Esophagus muscularis mucosa (tissue), 4 donors: ENCODE data around the gene CHST9. TPM values are rescaled to one million over a fixed set of nuclear protein-coding genes. Genes with fewer than 3 reads are reported as not detected.

Source experiments
- DNase-seq: peaks from one replicate; pipeline ENCODE4 v3.0.0-alpha.2; 2017; ENCODE audit errors: extremely low spot score
- H3K27ac ChIP-seq, 4 donors: fragments of 200-600 bp; sonication (generic); replicated peaks in 1 of 4; 1 replicate in 3 of 4; 2 replicates in 1 of 4; pipeline ENCODE4 v1.5.1; 2016 to 2019; ENCODE audit warnings: mild to moderate bottlenecking in 1 of 4
- H3K27me3 ChIP-seq, 4 donors: fragments of 200-600 bp; sonication (generic); one replicate each; pipeline versions ENCODE4 v1.5.1 to v1.6.0; 2016 to 2019
- H3K36me3 ChIP-seq, 4 donors: fragments of 200-600 bp; sonication (generic); one replicate each; pipeline ENCODE4 v1.5.1; 2016 to 2019
- H3K4me1 ChIP-seq, 4 donors: fragments of 200-600 bp; sonication (generic); one replicate each; pipeline ENCODE4 v1.5.1; 2016 to 2019
- H3K4me3 ChIP-seq, 4 donors: fragments of 200-600 bp; sonication (generic); 1 replicate in 2 of 4; 2 replicates in 2 of 4; pipeline ENCODE4 v1.5.1; 2016 to 2019; ENCODE audit warnings: mild to moderate bottlenecking in 4 of 4, moderate library complexity in 1 of 4
- H3K9me3 ChIP-seq, 4 donors: fragments of 200-600 bp; sonication (generic); 1 replicate in 3 of 4; 2 replicates in 1 of 4; pipeline ENCODE4 v1.5.1; 2016 to 2019
- CTCF ChIP-seq, 3 experiments: fragments of 200-600 bp in 2 of 3; fragments of 450-650 bp in 1 of 3; sonication (generic) in 2 of 3; IDR thresholded peaks; one replicate each; pipeline ENCODE4 v1.5.1; 2017 to 2019; ENCODE audit warnings: antibody characterized with exemption in 3 of 3, mild to moderate bottlenecking in 2 of 3, moderate library complexity in 1 of 3
- EP300 ChIP-seq: sonication (generic); formaldehyde crosslinking; IDR thresholded peaks from one replicate; pipeline ENCODE4 v1.6.1; 2017; ENCODE audit warnings: antibody characterized with exemption
- POLR2A ChIP-seq: fragments of 450-650 bp; IDR thresholded peaks from one replicate; pipeline ENCODE4 v1.6.1; 2017; ENCODE audit warnings: antibody characterized with exemption, moderate library complexity, mild to moderate bottlenecking, low read depth
- POLR2AphosphoS5 ChIP-seq, 2 donors: sonication (generic); formaldehyde crosslinking; IDR thresholded peaks; one replicate each; pipeline ENCODE4 v1.6.1; 2017; ENCODE audit warnings: antibody characterized with exemption in 2 of 2
- WGBS: methylation state at CpG from one replicate; pipeline ENCODE4 v1.1.5; 2018; 5-methylcytosine and 5-hydroxymethylcytosine counted together
- intact Hi-C: fragments of 100-400 bp; cut with DNase I; formaldehyde crosslinking; loops from one replicate; pipeline ENCODE4 v1.15.1; 2023
- total RNA-seq, 4 donors: library from RNA; depleted of rRNA; stranded (reverse); fragments of >200 nt; gene quantifications; one replicate each; pipeline versions ENCODE4 v1.1.0 to v1.2.1, GENCODE V29; 2016

CHST9 gene
- total RNA-seq, 4 donors from 2014 or later: 0.42 to 2.4 (median 1.4) TPM

GRCh38 chr18:27121108-27121507, 64.0 kb downstream of the CHST9 start:
- 94% methylated on average over 1 of the region's 1 CpG for WGBS

GRCh38 chr18:27120246-27120645, 64.9 kb downstream of the CHST9 start:
- TF ChIP-seq POLR2AphosphoS5 (IDR thresholded peaks at IDR 0.05): no peak
- TF ChIP-seq POLR2A: no peak
- TF ChIP-seq CTCF (IDR thresholded peaks at IDR 0.05): no peak
- no peak for TF ChIP-seq EP300
- WGBS: 78% methylated on average over 3 of the region's 3 CpGs

More at GRCh38 chr18:27121108-27121507, 64.0 kb downstream of the CHST9 start:
- H3K4me1 ChIP-seq: no peaks in the 10 kb centered on the region
- H3K27me3 ChIP-seq: no peaks in the 10 kb centered on the region
- no peaks in the 10 kb centered on the region for H3K9me3 ChIP-seq
- no peak overlapping the region for H3K4me3 ChIP-seq
- DNase-seq: no peak
- no peak overlapping the region for H3K27ac ChIP-seq
- intact Hi-C loops: no loop called here
- H3K36me3 ChIP-seq: no peaks in the 10 kb centered on the region
- TF ChIP-seq EP300: no peak

GRCh38 chr18:27118973-27119372, 66.1 kb downstream of the CHST9 start:
- 83% methylated on average over 3 of the region's 3 CpGs for WGBS
- peaks cover 0 to 1% (median 0%) of the 10 kb centered on the region in 4 donors for H3K9me3 ChIP-seq
- no peaks in the 10 kb centered on the region for H3K27me3 ChIP-seq

More at GRCh38 chr18:27120246-27120645, 64.9 kb downstream of the CHST9 start:
- no peaks in the 10 kb centered on the region for H3K4me1 ChIP-seq
- H3K9me3 ChIP-seq: no peaks in the 10 kb centered on the region
- intact Hi-C loops: no loop called here
- no peaks in the 10 kb centered on the region for H3K27me3 ChIP-seq
- DNase-seq: no peak
- H3K4me3 ChIP-seq: no peak overlapping the region
- H3K27ac ChIP-seq: no peak overlapping the region
- no peaks in the 10 kb centered on the region for H3K36me3 ChIP-seq

GRCh38 chr18:27114842-27115241, 70.3 kb downstream of the CHST9 start:
- no peaks in the 10 kb centered on the region for H3K36me3 ChIP-seq
- intact Hi-C loops: no loop called here
- no peaks in the 10 kb centered on the region for H3K4me1 ChIP-seq
- no peak for DNase-seq
- H3K4me3 ChIP-seq: no peak overlapping the region
- H3K27ac ChIP-seq: no peak overlapping the region
- 73% methylated on average over 3 of the region's 3 CpGs for WGBS
- H3K9me3 ChIP-seq: peaks cover 0 to 11% (median 3%) of the 10 kb centered on the region in 4 donors
- TF ChIP-seq EP300: no peak
- no peaks in the 10 kb centered on the region for H3K27me3 ChIP-seq

More at GRCh38 chr18:27118973-27119372, 66.1 kb downstream of the CHST9 start:
- TF ChIP-seq CTCF (IDR thresholded peaks at IDR 0.05): no peak
- Histone ChIP-seq H3K4me3 (no peak overlapping the region), H3K36me3 (no peaks in the 10 kb centered on the region), H3K27ac (no peak overlapping the region), H3K4me1 (no peaks in the 10 kb centered on the region)
- no peak for DNase-seq
- intact Hi-C loops: no loop called here

GRCh38 chr18:27113358-27113757, 71.8 kb downstream of the CHST9 start:
- Histone ChIP-seq H3K4me1 (no peaks in the 10 kb centered on the region), H3K36me3 (no peaks in the 10 kb centered on the region), H3K27ac (no peak overlapping the region), H3K27me3 (no peaks in the 10 kb centered on the region), H3K4me3 (no peak overlapping the region), H3K9me3 (peaks cover 0 to 11% (median 3%) of the 10 kb centered on the region in 4 donors)
- TF ChIP-seq CTCF (IDR thresholded peaks at IDR 0.05) (no peak), EP300 (no peak), POLR2A (no peak), POLR2AphosphoS5 (IDR thresholded peaks at IDR 0.05) (no peak)
- DNase-seq: no peak
- intact Hi-C loops: no loop called here

GRCh38 chr18:27110319-27110718, 74.8 kb downstream of the CHST9 start:
- H3K9me3 ChIP-seq: peaks cover 0 to 11% (median 3%) of the 10 kb centered on the region in 4 donors
- no peaks in the 10 kb centered on the region for H3K36me3 ChIP-seq
- WGBS: 88% methylated on average over 1 of the region's 1 CpG
- no peaks in the 10 kb centered on the region for H3K27me3 ChIP-seq
- H3K4me3 ChIP-seq: no peak overlapping the region
- no peak overlapping the region for H3K27ac ChIP-seq
- intact Hi-C loops: no loop called here
- no peaks in the 10 kb centered on the region for H3K4me1 ChIP-seq
- no peak for TF ChIP-seq EP300
- no peak for TF ChIP-seq CTCF (IDR thresholded peaks at IDR 0.05)
- no peak for TF ChIP-seq POLR2A
- no peak for TF ChIP-seq POLR2AphosphoS5 (IDR thresholded peaks at IDR 0.05)
- no peak for DNase-seq
